Panc1 (cell line): ENCODE measurements around the gene TMEM45A. TPM values are rescaled to one million over a fixed set of nuclear protein-coding genes. Genes with fewer than 3 reads are reported as not detected.

Experiments used
- ATAC-seq: fragments of 200-7000 bp; cut with Tn5 transposase; 2 replicates; pipeline ENCODE4 v1.9.1; 2020; ENCODE audit warnings: mild to moderate bottlenecking, moderate library complexity
- BruUV-seq: library from RNA; stranded (reverse); fragments of 400-500 nt; replicated peaks from 2 replicates; lab custom pipeline; 2021; lab: Mats Ljungman, UMichigan
- CTCF ChIA-PET: fragments of 300-600 bp; sonication (Branson Sonifier 250); formaldehyde crosslinking; loops from one replicate; lab custom pipeline; 2022; ENCODE audit warnings: antibody characterized with exemption; lab: Charles Lee
- POLR2A ChIA-PET: fragments of 300-600 bp; sonication (Branson Sonifier 250); formaldehyde crosslinking; loops from one replicate; lab custom pipeline; 2022; ENCODE audit warnings: antibody characterized with exemption; lab: Charles Lee
- DNase-seq: peaks from one replicate; pipeline ENCODE4 v3.0.0-alpha.2; 2010; ENCODE audit warnings: low read depth, low spot score
- H3K27ac ChIP-seq: 2 replicates; pipeline ENCODE4 v1.5.1; 2011; ENCODE audit warnings: mild to moderate bottlenecking, low read length, inconsistent platforms
- H3K27me3 ChIP-seq: fragments of 200-500 bp; sonication (Bioruptor generic); 2 replicates; pipeline ENCODE4 v1.6.0; 2014; ENCODE audit warnings: low read length, inconsistent platforms; ENCODE audit not compliant: control insufficient read depth, insufficient read depth
- H3K36me3 ChIP-seq: fragments of 200-500 bp; sonication (Bioruptor generic); 2 replicates; pipeline ENCODE4 v1.5.1; 2014; ENCODE audit warnings: inconsistent platforms, mild to moderate bottlenecking, low read length, moderate library complexity; ENCODE audit not compliant: control insufficient read depth, insufficient read depth
- H3K4me1 ChIP-seq: 2 replicates; pipeline ENCODE4 v1.5.1; 2011; ENCODE audit warnings: inconsistent platforms, mild to moderate bottlenecking, low read length, moderate library complexity; ENCODE audit not compliant: control insufficient read depth, insufficient read depth
- H3K4me3 ChIP-seq, 2 experiments: 2 replicates each; pipeline ENCODE4 v1.5.1; 2011 to 2012; ENCODE audit warnings: low read depth in 2 of 2, low read length in 2 of 2, mild to moderate bottlenecking in 2 of 2, inconsistent platforms in 1 of 2, moderate library complexity in 1 of 2
- H3K9me3 ChIP-seq: fragments of 200-500 bp; sonication (Bioruptor generic); 2 replicates; pipeline ENCODE4 v1.5.1; 2014; ENCODE audit warnings: low read depth, mild to moderate bottlenecking, inconsistent platforms, low read length, moderate library complexity; ENCODE audit not compliant: control insufficient read depth, insufficient read depth
- POLR2AphosphoS5 ChIP-seq: IDR thresholded peaks from 2 replicates; pipeline ENCODE4 v1.6.1; 2012; ENCODE audit warnings: mild to moderate bottlenecking, low read depth, low read length, moderate library complexity
- SIN3A ChIP-seq: IDR thresholded peaks from 2 replicates; pipeline ENCODE4 v1.6.1; 2012; ENCODE audit warnings: low read depth, mild to moderate bottlenecking, low read length, moderate library complexity, borderline replicate concordance; ENCODE audit not compliant: insufficient read depth
- TCF7L2 ChIP-seq: IDR thresholded peaks from 2 replicates; pipeline ENCODE4 v1.6.1; 2011; ENCODE audit warnings: mild to moderate bottlenecking, low read depth, low read length, inconsistent platforms
- in situ Hi-C: cut with HindIII; loops from 2 replicates; pipeline ENCODE4 v1.10.0; 2016; ENCODE audit warnings: low sequenced_read_pairs, low pct_unique_long_range_greater_than_20kb
- intact Hi-C: fragments of 100-400 bp; cut with micrococcal nuclease; formaldehyde crosslinking; loops from one replicate; pipeline ENCODE4 v1.10.0; 2022; ENCODE audit not compliant: unreplicated experiment
- total RNA-seq: library from RNA; stranded (reverse); gene quantifications from one replicate; pipeline ENCODE4 v1.2.1, GENCODE V29; 2021; ENCODE audit not compliant: unreplicated experiment
- TF ChIP-seq, protein P1 (sequence below), 2 experiments: IDR thresholded peaks; 2 replicates each; pipeline ENCODE4 v1.6.1; 2011 to 2012; ENCODE audit warnings: low read depth in 2 of 2, control low read depth in 1 of 2, low read length in 1 of 2, mild to moderate bottlenecking in 1 of 2, moderate library complexity in 1 of 2; ENCODE audit not compliant: insufficient read depth in 1 of 2
- TF ChIP-seq, protein P2 (sequence below): fragments of 450-650 bp; IDR thresholded peaks from 2 replicates; pipeline ENCODE4 v1.5.1; 2017; ENCODE audit warnings: mild to moderate bottlenecking

TMEM45A gene
- total RNA-seq, 1 experiment from 2014 or later, result 8.6 TPM

DNA sequence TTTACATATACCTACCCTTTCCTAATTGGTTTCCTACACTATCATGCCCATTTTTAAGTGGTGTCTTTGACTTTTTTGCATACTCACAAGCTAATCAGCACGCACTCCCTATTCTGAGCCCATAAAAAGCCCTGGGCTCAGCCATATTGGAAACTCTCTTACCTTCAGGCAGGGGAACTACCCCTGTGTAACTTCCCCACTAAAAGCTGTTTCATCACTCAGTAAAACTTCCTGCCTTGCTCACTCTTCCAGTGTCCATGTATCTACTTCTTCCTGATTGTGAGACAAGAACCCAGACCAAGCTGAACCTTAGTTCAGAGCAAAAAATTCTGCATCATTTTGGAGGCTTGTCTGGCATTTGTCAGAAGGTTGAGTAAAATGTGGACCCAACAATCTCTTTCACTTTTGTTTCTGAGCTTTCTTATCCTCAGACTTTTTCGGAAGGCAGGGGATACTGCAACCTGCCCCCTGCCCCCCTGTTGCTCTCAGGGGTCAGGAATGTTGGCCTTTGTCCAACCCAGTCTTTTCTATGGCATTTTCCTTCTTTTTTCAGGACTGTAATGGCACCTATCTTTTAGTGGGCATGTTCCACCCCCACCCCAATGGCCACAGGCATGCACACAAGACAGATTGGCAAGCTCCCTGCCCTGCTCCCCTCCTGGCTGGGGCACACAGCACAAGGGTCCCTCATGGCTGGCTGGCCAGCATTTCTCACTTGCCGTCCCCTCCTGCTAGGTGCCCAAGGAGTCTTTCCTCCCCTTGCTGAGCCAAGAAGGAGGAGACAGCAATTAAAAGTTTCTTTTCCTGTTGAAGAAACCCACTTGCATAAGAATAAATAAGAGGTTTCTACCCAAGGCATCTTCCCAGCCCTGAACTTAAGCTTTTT is 26.3 kb upstream of the TMEM45A start:
- intact Hi-C loops, result no loop called here
- CTCF ChIA-PET, result interaction anchor here (0.5 to 0.6 kb wide), 2 partner anchors 147 to 169 kb away, joined by 3 to 4 read pairs; no protein-coding TSS in a partner anchor

DNA sequence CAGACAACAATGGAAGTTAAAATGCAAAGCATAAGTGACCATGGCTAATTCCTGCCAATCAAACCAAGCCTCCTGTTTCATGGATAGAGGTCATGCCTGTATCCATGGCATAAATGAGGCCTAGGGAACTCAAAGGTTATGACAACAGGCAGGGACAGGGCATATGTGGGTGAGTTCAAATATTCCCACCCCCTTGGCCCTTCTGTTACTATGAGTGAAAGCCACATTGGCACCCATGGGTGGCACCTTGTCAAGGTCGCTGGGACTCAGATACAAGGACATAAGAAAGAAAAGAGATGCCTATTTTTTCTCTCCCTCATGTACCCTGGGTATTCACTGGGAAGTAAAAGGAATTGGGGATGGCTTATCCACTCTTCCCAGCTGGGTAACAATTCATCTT is 25.3 kb upstream of the TMEM45A start:
- ChIA-PET CTCF (no interaction called here), POLR2A (no interaction called here)
- in situ Hi-C loops, result no loop called here
- TF ChIP-seq, protein P1, sequence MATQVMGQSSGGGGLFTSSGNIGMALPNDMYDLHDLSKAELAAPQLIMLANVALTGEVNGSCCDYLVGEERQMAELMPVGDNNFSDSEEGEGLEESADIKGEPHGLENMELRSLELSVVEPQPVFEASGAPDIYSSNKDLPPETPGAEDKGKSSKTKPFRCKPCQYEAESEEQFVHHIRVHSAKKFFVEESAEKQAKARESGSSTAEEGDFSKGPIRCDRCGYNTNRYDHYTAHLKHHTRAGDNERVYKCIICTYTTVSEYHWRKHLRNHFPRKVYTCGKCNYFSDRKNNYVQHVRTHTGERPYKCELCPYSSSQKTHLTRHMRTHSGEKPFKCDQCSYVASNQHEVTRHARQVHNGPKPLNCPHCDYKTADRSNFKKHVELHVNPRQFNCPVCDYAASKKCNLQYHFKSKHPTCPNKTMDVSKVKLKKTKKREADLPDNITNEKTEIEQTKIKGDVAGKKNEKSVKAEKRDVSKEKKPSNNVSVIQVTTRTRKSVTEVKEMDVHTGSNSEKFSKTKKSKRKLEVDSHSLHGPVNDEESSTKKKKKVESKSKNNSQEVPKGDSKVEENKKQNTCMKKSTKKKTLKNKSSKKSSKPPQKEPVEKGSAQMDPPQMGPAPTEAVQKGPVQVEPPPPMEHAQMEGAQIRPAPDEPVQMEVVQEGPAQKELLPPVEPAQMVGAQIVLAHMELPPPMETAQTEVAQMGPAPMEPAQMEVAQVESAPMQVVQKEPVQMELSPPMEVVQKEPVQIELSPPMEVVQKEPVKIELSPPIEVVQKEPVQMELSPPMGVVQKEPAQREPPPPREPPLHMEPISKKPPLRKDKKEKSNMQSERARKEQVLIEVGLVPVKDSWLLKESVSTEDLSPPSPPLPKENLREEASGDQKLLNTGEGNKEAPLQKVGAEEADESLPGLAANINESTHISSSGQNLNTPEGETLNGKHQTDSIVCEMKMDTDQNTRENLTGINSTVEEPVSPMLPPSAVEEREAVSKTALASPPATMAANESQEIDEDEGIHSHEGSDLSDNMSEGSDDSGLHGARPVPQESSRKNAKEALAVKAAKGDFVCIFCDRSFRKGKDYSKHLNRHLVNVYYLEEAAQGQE (IDR thresholded peaks at IDR 0.05; ENCODE audit: insufficient read depth in 1 of 2, low read depth in 2 of 2, low read length in 1 of 2), result no peak
- TF ChIP-seq, protein P2, sequence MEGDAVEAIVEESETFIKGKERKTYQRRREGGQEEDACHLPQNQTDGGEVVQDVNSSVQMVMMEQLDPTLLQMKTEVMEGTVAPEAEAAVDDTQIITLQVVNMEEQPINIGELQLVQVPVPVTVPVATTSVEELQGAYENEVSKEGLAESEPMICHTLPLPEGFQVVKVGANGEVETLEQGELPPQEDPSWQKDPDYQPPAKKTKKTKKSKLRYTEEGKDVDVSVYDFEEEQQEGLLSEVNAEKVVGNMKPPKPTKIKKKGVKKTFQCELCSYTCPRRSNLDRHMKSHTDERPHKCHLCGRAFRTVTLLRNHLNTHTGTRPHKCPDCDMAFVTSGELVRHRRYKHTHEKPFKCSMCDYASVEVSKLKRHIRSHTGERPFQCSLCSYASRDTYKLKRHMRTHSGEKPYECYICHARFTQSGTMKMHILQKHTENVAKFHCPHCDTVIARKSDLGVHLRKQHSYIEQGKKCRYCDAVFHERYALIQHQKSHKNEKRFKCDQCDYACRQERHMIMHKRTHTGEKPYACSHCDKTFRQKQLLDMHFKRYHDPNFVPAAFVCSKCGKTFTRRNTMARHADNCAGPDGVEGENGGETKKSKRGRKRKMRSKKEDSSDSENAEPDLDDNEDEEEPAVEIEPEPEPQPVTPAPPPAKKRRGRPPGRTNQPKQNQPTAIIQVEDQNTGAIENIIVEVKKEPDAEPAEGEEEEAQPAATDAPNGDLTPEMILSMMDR, result no peak
- no peak for TF ChIP-seq TCF7L2
- no peak for TF ChIP-seq SIN3A
- TF ChIP-seq POLR2AphosphoS5, result no peak
- no peaks in the 10 kb centered on the region; the same call in 1 of the 2 replicates for H3K27me3 ChIP-seq
- H3K4me3 ChIP-seq, result no peak overlapping the region
- no peak for DNase-seq
- H3K9me3 ChIP-seq, result peaks cover 6% of the 10 kb centered on the region; the same call in 1 of the 2 replicates
- H3K27ac ChIP-seq, result no peak overlapping the region
- ATAC-seq, result no peak
- H3K36me3 ChIP-seq, result no peaks in the 10 kb centered on the region
- intact Hi-C loops, result no loop called here
- no peaks in the 10 kb centered on the region for H3K4me1 ChIP-seq
- BruUV-seq, result no TSS peak

More for the DNA sequence above, 26.3 kb upstream of the TMEM45A start:
- Histone ChIP-seq H3K36me3 (no peaks in the 10 kb centered on the region), H3K4me3 (no peak overlapping the region), H3K4me1 (no peaks in the 10 kb centered on the region), H3K27me3 (no peaks in the 10 kb centered on the region; the same call in 1 of the 2 replicates), H3K9me3 (peaks cover 6% of the 10 kb centered on the region; the same call in 1 of the 2 replicates), H3K27ac (no peak overlapping the region)
- in situ Hi-C loops, result no loop called here
- ATAC-seq (no peak), DNase-seq (no peak)
- TF ChIP-seq, protein P1 (IDR thresholded peaks at IDR 0.05; ENCODE audit: insufficient read depth in 1 of 2, low read depth in 2 of 2, low read length in 1 of 2), result no peak
- TF ChIP-seq TCF7L2, result no peak
- TF ChIP-seq, protein P2, result no peak
- no peak for TF ChIP-seq SIN3A
- no peak for TF ChIP-seq POLR2AphosphoS5
- POLR2A ChIA-PET, result interaction anchor here (0.7 kb wide), 1 partner anchor 245 kb away, joined by 6 read pairs; no protein-coding TSS in a partner anchor
- BruUV-seq, result no TSS peak
